Measurements from ENCODE around the gene UTY.

The UTY gene

GRCh38 chrY:13362662-13363061 lies 117.2 kb downstream of the UTY start:
- TF ChIP-seq FEZF1 (tag by site-specific recombination; IDR thresholded peaks at IDR 0.05) (no peak), ZNF114 (tag by site-specific recombination; IDR thresholded peaks at IDR 0.05) (no peak), ZBTB11 (tag by site-specific recombination; conservative IDR thresholded peaks at IDR 0.05; ENCODE audit: low read depth) (no peak), ZBTB21 (tag by site-specific recombination; IDR thresholded peaks at IDR 0.05) (no peak), ZSCAN16 (tag by site-specific recombination; IDR thresholded peaks at IDR 0.05) (no peak), ZNF248 (tag by site-specific recombination; IDR thresholded peaks at IDR 0.05) (no peak), BCL6B (tag by site-specific recombination; IDR thresholded peaks at IDR 0.05) (no peak), ZNF146 (tag by site-specific recombination; IDR thresholded peaks at IDR 0.05) (no peak), ZNF792 (tag by site-specific recombination; IDR thresholded peaks at IDR 0.05) (no peak), ZNF654 (tag by site-specific recombination; IDR thresholded peaks at IDR 0.05; ENCODE audit: low read depth) (no peak), ZNF18 (tag by site-specific recombination; IDR thresholded peaks at IDR 0.05) (no peak), ZFHX2 (tag by site-specific recombination; conservative IDR thresholded peaks at IDR 0.05) (no peak), PRDM6 (tag by site-specific recombination; IDR thresholded peaks at IDR 0.05) (no peak), ZNF623 (tag by site-specific recombination; IDR thresholded peaks at IDR 0.05) (no peak)
- Histone ChIP-seq H3K27ac (ENCODE audit: extremely low read depth, low read depth, low read length) (no peak overlapping the region), H3K9me3 (ENCODE audit: control insufficient read depth, insufficient read depth, low read depth, low read length) (no peaks in the 10 kb centered on the region), H3K36me3 (ENCODE audit: control insufficient read depth in 2 of 2, insufficient read depth in 1 of 2, low read length in 2 of 2) (no peaks in the 10 kb centered on the region), H3K4me3 (ENCODE audit: low read depth, low read length) (no peak overlapping the region), H3K4me1 (ENCODE audit: control insufficient read depth, insufficient read depth, low read length) (no peaks in the 10 kb centered on the region)
- ChIA-PET POLR2A (no interaction called here), CTCF (no interaction called here)

- Histone ChIP-seq H3K36me3 (ENCODE audit: control insufficient read depth in 2 of 2, insufficient read depth in 1 of 2, low read length in 2 of 2) (no peaks in the 10 kb centered on the region), H3K27ac (ENCODE audit: extremely low read depth, low read depth, low read length) (no peak overlapping the region), H3K9me3 (ENCODE audit: control insufficient read depth, insufficient read depth, low read depth, low read length) (no peaks in the 10 kb centered on the region), H3K4me3 (ENCODE audit: low read depth, low read length) (no peak overlapping the region), H3K4me1 (ENCODE audit: control insufficient read depth, insufficient read depth, low read length) (no peaks in the 10 kb centered on the region)
- ChIA-PET POLR2A (no interaction called here), CTCF (no interaction called here)
- TF ChIP-seq SALL2 (tag by site-specific recombination; IDR thresholded peaks at IDR 0.05; ENCODE audit: borderline replicate concordance) (no peak), IKZF3 (tag by site-specific recombination; IDR thresholded peaks at IDR 0.05) (no peak), YY2 (tag by site-specific recombination; IDR thresholded peaks at IDR 0.05) (no peak), ZNF341 (tag by site-specific recombination; IDR thresholded peaks at IDR 0.05; ENCODE audit: low read depth) (no peak), ZNF585B (tag by site-specific recombination; IDR thresholded peaks at IDR 0.05) (no peak), ZNF146 (tag by site-specific recombination; IDR thresholded peaks at IDR 0.05) (no peak), KLF17 (tag by site-specific recombination; IDR thresholded peaks at IDR 0.05) (no peak), TCF7L2 (IDR thresholded peaks at IDR 0.05; ENCODE audit: borderline replicate concordance, low read depth, low read length) (no peak), ZBTB10 (tag by site-specific recombination; IDR thresholded peaks at IDR 0.05) (no peak)
Observed at GRCh38 chrY:13361656-13362636, 117.9 kb downstream of the UTY start.
